Pancreas (tissue), 10 donors: ENCODE results near the gene LETM1. TPM values are rescaled to one million over a fixed set of nuclear protein-coding genes. Genes with fewer than 3 reads are reported as not detected.

Experiments
- ATAC-seq, 4 donors: fragments of 200-7000 bp; cut with Tn5 transposase; one replicate each; pipeline versions ENCODE4 v1.8.0 to v1.9.1; 2020; ENCODE audit warnings: mild to moderate bottlenecking in 4 of 4, moderate library complexity in 4 of 4
- DNase-seq, 6 donors: peaks; one replicate each; pipeline ENCODE4 v3.0.0-alpha.2; 2020
- FAIRE-seq: peaks from 2 replicates; lab custom pipeline; 2012; peaks lifted over from hg19 to GRCh38; lab: Jason Lieb, UNC
- H3K27ac ChIP-seq, 4 donors: fragments of 200-600 bp; sonication (generic); 1 replicate in 3 of 4; 2 replicates in 1 of 4; pipeline versions ENCODE4 v1.5.0 to v1.8.0; 2020
- H3K27me3 ChIP-seq, 4 donors: fragments of 200-600 bp; one replicate each; pipeline ENCODE4 v1.8.0; 2021
- H3K36me3 ChIP-seq, 3 donors: fragments of 200-600 bp; sonication (generic) in 1 of 3; one replicate each; pipeline versions ENCODE4 v1.5.0 to v1.8.0; 2020 to 2021
- H3K4me1 ChIP-seq, 3 donors: fragments of 200-600 bp; one replicate each; pipeline ENCODE4 v1.8.0; 2021
- H3K4me3 ChIP-seq, 4 donors: fragments of 200-600 bp; sonication (generic) in 2 of 4; one replicate each; pipeline versions ENCODE4 v1.5.0 to v1.8.0; 2020 to 2021
- H3K9me3 ChIP-seq, 4 donors: fragments of 200-600 bp; one replicate each; pipeline ENCODE4 v1.8.0; 2021
- WGBS, 2 donors: extraction: QIAGEN DNeasy Blood & Tissue Kit; methylation state at CpG; one replicate each; pipeline ENCODE4 v1.1.7; 2013; 5-methylcytosine and 5-hydroxymethylcytosine counted together
- intact Hi-C, 3 donors: fragments of 100-400 bp; cut with DNase I; formaldehyde crosslinking; loops; one replicate each; pipeline versions ENCODE4 v1.11.1 to v1.14.2; 2022
- polyA plus RNA-seq, 2 donors: library from polyadenylated mRNA; stranded (reverse); fragments of 200-250 nt; gene quantifications; one replicate each; pipeline ENCODE4 v1.2.3, GENCODE V29; 2013
- total RNA-seq, 6 donors: library from RNA; stranded (reverse); fragmentation: NEBNext Ultra II Directional in 4 of 6; extraction: Animal tissue kit (Norgen Biotek cat#: 25700) in 4 of 6; gene quantifications; one replicate each; pipeline versions ENCODE4 v1.2.1 to v1.2.4, GENCODE V29; 2021 to 2023
- TF ChIP-seq, protein P1 (sequence below), 4 donors: fragments of 200-600 bp; sonication (generic) in 3 of 4; IDR thresholded peaks; one replicate each; pipeline versions ENCODE4 v1.5.0 to v1.8.0; 2021; ENCODE audit warnings: antibody characterized with exemption in 4 of 4
- donor health status: healthy with polysubstance abuse.
- donor health status: DM: no; HTN: no; CAD: no; lungs with moderate emphysema.
- donor health status: DM: no; HTN: no; CAD: no.
- donor health status: control.
- donor health status: control.
- donor health status: Bipolar disorder and iron deficiency.
- donor health status: DM: yes; HTN: yes; CAD: no.
- donor health status: DM: no; HTN: no; CAD: no.
- donor health status: DM: no; HTN: no; CAD: no.
- donor health status: DM: yes; HTN: yes; CAD: no.

The LETM1 gene
- total and polyA plus RNA-seq, 8 donors: 13.0 to 28.0 (median 19.3) TPM

DNA sequence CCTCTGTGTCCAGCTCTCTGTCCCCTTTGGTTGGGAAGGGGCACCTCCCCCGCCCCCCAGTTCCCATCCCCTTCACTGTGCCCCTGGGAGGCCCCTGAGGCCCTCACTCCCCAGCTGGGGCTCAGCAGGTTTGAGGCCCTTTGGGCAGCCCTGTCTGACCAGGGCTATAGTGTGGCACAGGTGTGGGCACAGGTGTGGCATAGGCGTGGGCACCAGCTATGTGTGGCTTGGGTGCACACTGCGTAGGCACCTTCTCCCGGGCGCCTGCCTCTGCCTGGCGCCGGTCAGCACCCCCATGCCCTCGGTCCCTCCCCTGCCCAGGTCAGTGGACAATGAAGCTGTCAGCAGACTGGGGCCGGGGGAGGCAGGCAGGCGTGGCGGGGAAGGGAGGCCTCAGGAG is 70.4 kb downstream of the LETM1 start:
- no peaks in the 10 kb centered on the region for H3K9me3 ChIP-seq
- H3K4me1 ChIP-seq: no peaks in the 10 kb centered on the region
- H3K27ac ChIP-seq: peak overlapping the region in 1 of 4 donors; percentile 22
- no peak for DNase-seq
- no peak for ATAC-seq
- intact Hi-C loops: no loop called here
- H3K27me3 ChIP-seq: no peaks in the 10 kb centered on the region
- H3K4me3 ChIP-seq: no peak overlapping the region
- FAIRE-seq: no peak
- no peaks in the 10 kb centered on the region for H3K36me3 ChIP-seq
- TF ChIP-seq, protein P1, sequence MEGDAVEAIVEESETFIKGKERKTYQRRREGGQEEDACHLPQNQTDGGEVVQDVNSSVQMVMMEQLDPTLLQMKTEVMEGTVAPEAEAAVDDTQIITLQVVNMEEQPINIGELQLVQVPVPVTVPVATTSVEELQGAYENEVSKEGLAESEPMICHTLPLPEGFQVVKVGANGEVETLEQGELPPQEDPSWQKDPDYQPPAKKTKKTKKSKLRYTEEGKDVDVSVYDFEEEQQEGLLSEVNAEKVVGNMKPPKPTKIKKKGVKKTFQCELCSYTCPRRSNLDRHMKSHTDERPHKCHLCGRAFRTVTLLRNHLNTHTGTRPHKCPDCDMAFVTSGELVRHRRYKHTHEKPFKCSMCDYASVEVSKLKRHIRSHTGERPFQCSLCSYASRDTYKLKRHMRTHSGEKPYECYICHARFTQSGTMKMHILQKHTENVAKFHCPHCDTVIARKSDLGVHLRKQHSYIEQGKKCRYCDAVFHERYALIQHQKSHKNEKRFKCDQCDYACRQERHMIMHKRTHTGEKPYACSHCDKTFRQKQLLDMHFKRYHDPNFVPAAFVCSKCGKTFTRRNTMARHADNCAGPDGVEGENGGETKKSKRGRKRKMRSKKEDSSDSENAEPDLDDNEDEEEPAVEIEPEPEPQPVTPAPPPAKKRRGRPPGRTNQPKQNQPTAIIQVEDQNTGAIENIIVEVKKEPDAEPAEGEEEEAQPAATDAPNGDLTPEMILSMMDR (IDR thresholded peaks at IDR 0.05): no peak
- WGBS, 2 donors: 87 to 89% methylated on average over 11 of the region's 11 CpGs

DNA sequence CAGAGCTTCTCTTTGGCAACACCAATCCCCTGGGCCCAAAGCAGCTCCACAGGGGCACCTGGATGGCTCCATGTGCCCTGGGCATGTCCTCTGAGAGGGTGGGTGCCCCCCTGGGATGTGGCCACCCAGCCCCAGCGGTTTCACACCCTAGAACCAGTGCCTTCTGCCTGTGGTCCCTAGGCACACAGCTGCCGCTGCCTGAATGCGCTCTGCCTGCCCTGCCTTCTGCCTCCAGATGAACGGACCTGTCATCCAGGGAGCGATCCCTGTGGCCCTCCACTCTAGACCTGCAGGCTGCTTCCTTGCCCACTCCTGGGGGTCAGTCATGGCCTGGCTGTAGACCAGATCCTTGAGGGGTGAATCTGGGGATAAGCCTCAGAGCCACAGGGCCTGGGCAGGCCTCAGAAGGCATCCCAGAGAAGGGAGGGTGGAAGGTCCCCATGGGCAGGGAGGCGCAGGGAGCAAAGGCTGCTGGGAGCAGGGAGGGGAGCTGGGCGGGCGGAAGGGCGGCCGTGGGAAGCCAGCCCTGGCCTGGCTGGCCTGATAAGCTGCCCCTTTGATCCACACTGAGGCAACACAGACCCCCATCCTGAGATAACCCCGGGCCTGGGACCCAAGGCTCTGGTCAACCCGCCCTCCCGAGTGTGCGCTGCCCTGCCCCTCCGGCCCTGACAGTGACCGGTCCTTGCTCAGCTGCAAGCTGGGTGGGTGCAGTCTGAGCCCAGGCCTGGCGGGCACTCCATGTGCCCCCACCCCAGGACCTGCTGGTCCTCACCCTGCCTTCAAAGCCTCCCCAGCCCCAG is 71.0 kb downstream of the LETM1 start:
- DNase-seq (no peak), ATAC-seq (peak; percentile 44 to 82 (median 63)), FAIRE-seq (no peak)
- Histone ChIP-seq H3K4me3 (no peak overlapping the region), H3K27ac (peak overlapping the region in 3 of 4 donors; percentile 22 to 48 (median 39)), H3K9me3 (no peaks in the 10 kb centered on the region), H3K36me3 (no peaks in the 10 kb centered on the region), H3K27me3 (no peaks in the 10 kb centered on the region), H3K4me1 (no peaks in the 10 kb centered on the region)
- TF ChIP-seq, protein P1 (IDR thresholded peaks at IDR 0.05): no peak
- 66 to 77% methylated on average over 17 of the region's 17 CpGs for WGBS, 2 donors
- intact Hi-C loops: no loop called here

DNA sequence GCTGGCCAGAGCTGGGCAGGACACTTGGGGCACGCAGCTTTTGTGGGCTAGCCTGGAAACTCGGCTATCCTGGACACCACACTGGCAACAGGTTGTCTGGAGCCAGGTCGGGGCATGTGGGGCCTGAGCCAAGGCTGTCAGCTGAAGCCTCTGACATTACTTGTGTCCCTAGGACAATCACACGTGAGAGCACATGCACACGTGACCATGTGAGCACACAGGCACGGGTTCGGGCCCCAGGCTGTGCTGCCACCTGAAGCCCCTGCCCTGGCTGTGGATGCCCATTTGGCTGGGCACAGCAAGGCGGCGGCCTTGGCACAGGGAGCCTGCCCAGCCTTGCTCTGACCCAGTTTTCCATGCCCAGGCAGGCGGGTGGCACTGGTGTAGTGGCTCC is 71.6 kb downstream of the LETM1 start:
- Histone ChIP-seq H3K27me3 (no peaks in the 10 kb centered on the region), H3K9me3 (no peaks in the 10 kb centered on the region), H3K36me3 (no peaks in the 10 kb centered on the region), H3K4me3 (no peak overlapping the region), H3K27ac (peak overlapping the region in 2 of 4 donors; percentile 39 to 48), H3K4me1 (no peaks in the 10 kb centered on the region)
- ATAC-seq (peak in 2 of 4 donors; percentile 12 to 14), FAIRE-seq (no peak), DNase-seq (no peak)
- TF ChIP-seq, protein P1 (IDR thresholded peaks at IDR 0.05): no peak
- WGBS, 2 donors: 58 to 59% methylated on average over 10 of the region's 10 CpGs
- intact Hi-C loops: no loop called here

DNA sequence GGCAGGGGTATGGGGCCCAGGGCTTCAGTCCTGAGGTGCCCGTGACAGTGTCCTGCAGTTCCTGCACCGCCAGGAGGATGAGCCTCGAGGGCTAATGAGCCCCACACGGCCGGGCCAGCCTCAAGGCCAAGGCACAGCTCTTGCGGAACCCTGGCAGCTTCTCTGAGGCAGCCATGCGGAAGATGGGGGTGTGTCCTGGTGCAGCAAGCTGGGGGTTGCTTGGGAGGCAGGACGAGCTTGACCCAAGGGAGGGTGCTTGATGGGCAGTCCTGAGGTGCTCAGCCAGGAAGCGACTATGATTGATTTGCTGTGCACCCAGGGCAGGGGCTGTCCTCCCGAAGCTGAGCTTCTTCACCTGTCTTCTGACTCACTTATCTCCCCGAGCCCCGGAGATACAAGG is 72.0 kb downstream of the LETM1 start:
- intact Hi-C loops: no loop called here
- no peaks in the 10 kb centered on the region for H3K9me3 ChIP-seq
- WGBS, 2 donors: 65 to 67% methylated on average over 12 of the region's 12 CpGs
- H3K27ac ChIP-seq: no peak overlapping the region
- ATAC-seq: no peak
- no peaks in the 10 kb centered on the region for H3K4me1 ChIP-seq
- no peak for FAIRE-seq
- no peaks in the 10 kb centered on the region for H3K27me3 ChIP-seq
- no peaks in the 10 kb centered on the region for H3K36me3 ChIP-seq
- no peak for DNase-seq
- TF ChIP-seq, protein P1 (IDR thresholded peaks at IDR 0.05): no peak
- no peak overlapping the region for H3K4me3 ChIP-seq

DNA sequence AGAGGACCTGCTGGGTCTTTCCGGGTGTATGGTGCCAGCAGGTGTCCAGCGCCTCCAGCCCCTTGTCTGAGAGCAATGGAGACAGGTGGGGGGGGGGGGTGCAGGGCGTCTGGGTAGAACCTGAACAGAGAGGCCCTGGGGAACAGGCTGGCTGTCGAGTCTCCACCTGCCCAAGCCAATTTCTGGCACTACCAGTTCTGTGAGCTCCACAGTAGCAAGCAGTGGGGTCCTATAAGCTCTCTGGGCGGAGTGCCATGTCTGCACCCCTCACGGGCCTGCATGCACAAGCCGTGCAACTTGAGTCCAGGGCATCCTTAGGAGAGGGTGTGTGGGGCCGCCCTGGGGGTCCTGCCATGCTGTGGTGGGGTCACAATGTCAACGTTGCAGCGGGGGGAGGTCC is 72.9 kb downstream of the LETM1 start:
- intact Hi-C loops: no loop called here

More for the DNA sequence above, 72.9 kb downstream of the LETM1 start:
- H3K36me3 ChIP-seq: no peaks in the 10 kb centered on the region
- TF ChIP-seq, protein P1 (IDR thresholded peaks at IDR 0.05): no peak
- DNase-seq (no peak), ATAC-seq (no peak), FAIRE-seq (no peak)
- WGBS, 2 donors: 73 to 77% methylated on average over 9 to 10 of the region's 10 CpGs
- no peak overlapping the region for H3K27ac ChIP-seq
- no peaks in the 10 kb centered on the region for H3K4me1 ChIP-seq
- H3K4me3 ChIP-seq: no peak overlapping the region
- no peaks in the 10 kb centered on the region for H3K27me3 ChIP-seq
- no peaks in the 10 kb centered on the region for H3K9me3 ChIP-seq
